GM12873 (cell line): ENCODE data around the gene BMP8A.

Experiments
- TF ChIP-seq, protein P1 (sequence below): IDR thresholded peaks from 2 replicates; pipeline ENCODE4 v1.5.1; 2012; ENCODE audit warnings: low read depth, mild to moderate bottlenecking, moderate library complexity, low read length, control low read depth; ENCODE audit not compliant: insufficient read depth; ENCODE audit errors: missing control alignments

BMP8A gene

DNA sequence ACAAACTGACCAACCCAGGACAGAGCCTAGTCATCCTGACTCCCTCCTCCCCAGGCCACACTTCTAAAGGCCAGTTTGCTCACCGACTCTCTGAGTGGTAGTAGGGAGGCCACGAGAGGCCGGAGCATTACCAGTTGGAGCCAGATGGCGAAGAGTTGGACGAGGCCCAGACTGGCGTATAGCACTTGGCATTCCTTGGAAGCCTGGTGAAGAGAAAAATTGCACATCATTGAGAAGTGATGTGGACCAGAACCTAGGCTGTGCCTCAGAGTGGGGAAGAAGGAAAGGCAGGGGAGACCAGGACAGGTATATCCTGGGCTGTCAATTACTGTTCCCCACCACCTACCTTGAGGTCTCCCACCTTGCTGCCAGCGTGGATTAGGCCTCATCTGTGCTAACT lies 72.9 kb downstream of the BMP8A start:
- TF ChIP-seq, protein P1, sequence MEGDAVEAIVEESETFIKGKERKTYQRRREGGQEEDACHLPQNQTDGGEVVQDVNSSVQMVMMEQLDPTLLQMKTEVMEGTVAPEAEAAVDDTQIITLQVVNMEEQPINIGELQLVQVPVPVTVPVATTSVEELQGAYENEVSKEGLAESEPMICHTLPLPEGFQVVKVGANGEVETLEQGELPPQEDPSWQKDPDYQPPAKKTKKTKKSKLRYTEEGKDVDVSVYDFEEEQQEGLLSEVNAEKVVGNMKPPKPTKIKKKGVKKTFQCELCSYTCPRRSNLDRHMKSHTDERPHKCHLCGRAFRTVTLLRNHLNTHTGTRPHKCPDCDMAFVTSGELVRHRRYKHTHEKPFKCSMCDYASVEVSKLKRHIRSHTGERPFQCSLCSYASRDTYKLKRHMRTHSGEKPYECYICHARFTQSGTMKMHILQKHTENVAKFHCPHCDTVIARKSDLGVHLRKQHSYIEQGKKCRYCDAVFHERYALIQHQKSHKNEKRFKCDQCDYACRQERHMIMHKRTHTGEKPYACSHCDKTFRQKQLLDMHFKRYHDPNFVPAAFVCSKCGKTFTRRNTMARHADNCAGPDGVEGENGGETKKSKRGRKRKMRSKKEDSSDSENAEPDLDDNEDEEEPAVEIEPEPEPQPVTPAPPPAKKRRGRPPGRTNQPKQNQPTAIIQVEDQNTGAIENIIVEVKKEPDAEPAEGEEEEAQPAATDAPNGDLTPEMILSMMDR: no peak

DNA sequence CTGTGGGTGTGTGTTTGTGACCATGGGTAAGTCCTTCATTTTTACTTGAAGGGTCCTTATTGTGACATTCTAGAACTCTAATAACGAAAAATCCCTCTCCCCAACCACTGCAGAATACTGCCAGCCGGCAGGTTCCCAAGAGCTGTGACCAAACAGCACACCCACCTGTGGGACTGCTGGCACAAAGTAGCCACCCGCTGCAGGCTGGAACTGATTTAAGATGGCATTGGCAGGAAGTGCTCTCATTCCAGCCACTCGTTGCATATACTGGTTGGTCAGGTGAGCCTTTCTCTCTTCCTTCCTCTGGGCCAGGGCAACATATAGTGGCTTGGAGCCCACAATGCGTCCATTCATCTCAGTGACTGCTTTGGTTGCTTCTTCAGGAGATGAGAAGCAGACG lies 73.5 kb downstream of the BMP8A start:
- TF ChIP-seq, protein P1: no peak

DNA sequence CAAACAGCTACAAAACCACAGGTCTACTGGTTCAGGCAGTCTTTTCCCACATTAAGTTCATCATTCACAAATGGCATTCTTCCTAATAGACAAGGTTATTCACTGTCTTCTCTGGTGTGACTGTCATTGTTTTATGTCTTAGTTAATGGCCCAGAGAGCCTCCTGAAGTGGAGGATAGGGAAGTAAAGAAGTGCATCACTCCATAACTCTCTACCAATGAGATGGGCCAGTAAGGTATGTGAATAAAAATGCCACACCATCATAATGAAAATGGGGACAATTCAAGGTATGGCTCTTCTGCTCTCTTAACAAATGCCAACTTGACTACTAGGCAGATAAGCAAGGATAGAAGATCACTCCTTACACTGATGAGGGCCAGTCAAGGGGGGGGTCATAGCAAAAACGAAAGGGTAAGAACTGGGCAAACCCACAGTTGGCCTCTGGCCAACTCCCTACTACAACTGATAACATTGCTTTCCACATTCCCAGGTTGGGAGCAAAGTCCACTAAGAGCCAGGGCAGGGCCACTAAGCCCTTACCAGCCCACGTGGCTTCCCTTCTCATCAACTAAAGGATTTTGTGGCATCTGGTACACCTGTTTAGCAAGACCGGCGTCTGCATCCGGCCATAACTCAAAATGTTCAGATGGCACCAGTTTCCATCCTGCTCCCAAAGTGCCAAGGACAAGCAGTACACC lies 75.2 kb downstream of the BMP8A start:
- TF ChIP-seq, protein P1: no peak

DNA sequence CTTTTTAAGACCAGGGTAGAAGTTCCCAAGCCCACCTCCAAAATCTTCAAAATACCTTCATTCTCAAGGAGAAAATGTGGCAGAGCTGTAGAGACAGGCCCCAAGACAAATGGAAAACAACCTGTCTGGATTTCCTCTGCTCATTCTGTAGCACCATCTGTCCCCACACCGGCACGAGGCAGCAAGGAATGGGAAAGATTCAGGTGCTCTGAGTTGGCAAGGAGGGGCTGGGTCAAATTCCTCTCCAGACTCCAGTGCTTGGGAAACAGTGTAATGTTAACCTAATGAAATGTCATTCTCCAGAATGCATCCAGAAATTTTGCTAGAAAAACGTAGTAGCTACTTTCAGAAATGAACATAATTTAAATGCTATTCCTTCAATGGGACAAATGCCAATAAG lies 75.9 kb downstream of the BMP8A start:
- TF ChIP-seq, protein P1: no peak

GRCh38 chr1:39568208-39568607 lies 76.8 kb downstream of the BMP8A start:
- TF ChIP-seq, protein P1: no peak

DNA sequence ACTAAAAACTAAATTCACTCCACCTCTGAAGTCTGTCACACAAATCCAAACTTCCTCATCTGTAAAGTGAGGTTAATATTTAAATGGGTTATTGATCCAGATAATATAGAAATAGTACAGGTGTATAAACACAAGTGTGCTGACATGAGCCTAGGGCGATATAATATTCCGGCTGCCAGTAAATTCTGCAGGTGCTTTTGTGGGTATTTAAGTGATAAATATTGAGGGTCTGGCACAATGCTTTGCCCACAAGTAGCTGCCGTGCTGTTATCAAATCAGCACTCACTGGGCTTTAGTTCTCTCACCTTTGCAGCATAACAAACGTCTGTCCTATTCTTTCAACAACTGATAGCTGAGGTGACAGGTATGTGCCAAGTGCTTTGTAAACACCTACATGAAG lies 77.6 kb downstream of the BMP8A start:
- TF ChIP-seq, protein P1: no peak

- TF ChIP-seq, protein P1: no peak
These were observed 79.2 kb downstream of the BMP8A start for GRCh38 chr1:39570477-39571177.
